Myocyte (in vitro differentiated cells): Measurements from ENCODE around the gene SUN2. TPM values are rescaled to one million over a fixed set of nuclear protein-coding genes. Genes with fewer than 3 reads are reported as not detected.
A peak's percentile ranks its signal among the peaks of the same experiment; 100 is the strongest.

Experiments used
- DNase-seq: peaks from one replicate; pipeline ENCODE4 v3.0.0-alpha.2; 2012; ENCODE audit warnings: low read depth
- total RNA-seq: library from RNA; depleted of rRNA; stranded (reverse); fragments of >200 nt; gene quantifications from 2 replicates; pipeline ENCODE4 v1.2.3, GENCODE V29; 2014

SUN2 gene
- total RNA-seq, 1 donor from 2014 or later: 181 TPM

DNA sequence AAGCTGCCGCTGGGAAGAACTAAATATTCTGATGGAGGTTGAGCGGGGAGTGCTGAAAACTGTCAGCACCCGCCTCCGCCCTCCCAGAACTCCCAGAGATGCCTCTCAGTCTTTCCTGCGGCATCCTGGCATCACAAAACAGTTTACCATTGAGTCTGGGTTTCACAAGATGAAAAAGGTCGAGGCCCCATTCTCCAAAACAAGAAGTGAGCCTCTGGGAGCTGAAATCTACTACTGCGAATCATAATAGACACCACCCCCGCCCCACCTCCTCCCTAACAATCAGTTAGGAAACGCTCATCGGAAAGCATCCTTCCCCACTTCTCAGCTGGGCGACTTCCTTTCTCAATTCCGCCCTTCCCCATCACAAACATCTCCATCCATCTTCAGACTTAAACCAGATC lies 1.0 kb downstream of the SUN2 start:
- peak; percentile 38 for DNase-seq

DNA sequence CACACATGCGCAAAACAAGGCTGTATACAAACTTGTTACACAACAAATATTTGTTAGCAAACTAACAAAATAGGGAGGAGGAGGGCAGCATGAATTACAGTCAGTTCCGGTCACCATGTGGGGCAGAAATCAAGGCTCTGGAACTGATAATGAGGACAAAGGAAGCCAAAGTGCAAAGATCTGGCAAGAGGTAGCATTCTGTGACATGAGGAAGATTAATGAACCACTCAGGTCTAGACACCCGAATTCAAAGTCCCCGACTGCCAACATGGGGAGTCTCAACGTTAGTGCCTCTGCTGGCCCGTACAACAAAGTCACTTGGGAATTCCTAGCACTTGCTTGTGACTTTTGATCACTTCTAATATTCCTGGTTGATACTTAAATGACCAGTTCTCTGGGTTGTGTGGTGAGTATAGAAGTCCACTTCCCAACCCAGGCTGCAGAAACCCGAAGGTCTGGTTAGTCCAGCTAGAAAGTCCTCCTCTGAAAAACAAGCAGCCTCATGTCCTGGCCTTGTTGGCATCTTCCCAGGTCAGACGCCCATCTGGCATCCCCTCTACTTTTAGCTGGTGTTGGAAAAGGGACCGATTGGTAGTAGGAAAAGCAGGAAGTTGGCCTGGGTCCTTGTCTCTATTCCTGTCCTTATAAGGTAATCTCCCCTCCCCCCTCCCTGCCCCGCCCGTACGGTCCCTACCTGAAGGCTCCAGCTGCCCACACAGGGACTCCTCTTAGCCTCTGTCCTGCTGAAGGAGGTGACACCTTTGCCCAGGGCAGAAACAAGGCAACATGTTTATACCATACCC lies 1.6 kb downstream of the SUN2 start:
- DNase-seq: peak; percentile 71

DNA sequence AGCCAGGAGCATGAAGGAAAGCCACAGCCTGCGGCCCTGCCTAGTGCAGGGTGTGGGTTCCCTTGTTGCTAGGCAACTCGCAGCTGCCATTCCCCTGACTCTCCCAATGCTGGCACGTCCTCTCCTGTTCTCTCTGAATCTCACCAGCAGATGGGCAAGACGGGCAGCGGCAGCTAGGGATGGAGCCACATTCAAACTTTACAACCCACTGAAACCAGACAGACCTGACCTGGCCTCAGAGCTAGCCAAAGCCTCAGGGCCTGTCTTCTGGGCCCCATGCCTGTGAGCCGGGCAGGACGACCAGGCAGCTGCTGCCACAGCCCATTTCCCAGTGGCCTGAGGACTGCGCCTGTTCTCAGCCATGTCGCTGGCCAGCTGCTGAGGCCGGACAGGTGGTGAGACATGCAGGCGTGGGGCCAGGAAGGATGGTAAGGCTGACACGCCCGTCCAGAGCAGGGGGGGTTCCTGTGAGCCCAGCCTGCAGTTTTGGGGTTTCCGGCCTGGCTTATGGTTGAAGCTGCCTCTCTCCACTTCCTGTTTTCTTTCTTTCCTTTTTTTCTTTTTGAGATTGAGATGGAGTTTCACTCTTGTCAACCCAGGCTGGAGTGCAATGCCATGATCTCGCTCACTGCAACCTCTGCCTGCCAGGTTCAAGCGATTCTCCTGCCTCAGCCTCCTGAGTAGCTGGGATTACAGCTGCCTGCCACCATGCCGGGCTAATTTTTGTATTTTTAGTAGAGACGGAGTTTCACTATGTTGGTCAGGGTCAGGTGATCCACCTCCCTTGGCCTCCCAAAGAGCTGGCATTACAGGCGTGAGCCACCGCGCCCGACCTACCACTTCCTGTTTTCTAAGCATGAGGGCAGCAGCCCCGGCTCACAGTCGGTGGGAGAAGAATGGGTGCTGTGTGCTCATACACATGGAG lies 4.1 kb downstream of the SUN2 start:
- DNase-seq: peak; percentile 99

DNA sequence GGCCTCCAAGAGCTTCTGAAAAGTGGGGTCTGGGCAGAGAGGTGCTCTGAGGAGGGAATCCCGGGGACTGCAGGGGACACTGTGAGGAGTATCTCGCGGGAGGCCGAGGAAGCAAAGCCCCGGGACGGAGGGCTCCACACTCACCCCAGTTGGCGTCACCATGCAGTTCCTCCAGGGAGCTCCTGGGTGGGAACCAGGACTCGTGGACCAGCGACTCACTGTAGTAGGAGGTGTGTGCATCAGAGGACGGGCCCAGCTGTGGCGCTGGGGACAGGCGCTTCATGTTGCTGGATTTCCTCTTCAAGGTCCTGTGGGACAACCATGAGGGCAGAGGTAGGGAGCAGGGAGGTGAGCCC lies 4.8 kb downstream of the SUN2 start:
- DNase-seq: no peak

DNA sequence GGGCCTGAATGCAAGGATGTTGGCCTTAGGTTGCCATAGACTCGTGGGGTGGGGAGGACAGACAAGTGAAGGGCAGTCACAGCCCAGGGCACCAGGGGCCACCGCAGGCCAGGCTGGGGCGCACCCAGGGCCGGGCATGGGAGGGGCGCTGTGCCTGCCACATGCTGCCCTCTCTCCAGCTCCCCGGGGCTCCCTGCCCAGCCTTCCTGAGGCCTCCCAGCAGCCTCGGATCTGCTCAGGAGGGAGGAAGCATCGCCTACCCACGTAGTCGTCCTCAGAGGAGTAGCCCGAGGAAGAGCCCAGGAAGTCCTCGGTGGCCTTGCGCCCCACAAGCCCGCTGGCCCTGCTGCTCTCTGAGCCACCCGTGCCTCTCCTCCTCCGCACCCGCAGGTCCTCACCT lies 5.2 kb downstream of the SUN2 start:
- no peak for DNase-seq

DNA sequence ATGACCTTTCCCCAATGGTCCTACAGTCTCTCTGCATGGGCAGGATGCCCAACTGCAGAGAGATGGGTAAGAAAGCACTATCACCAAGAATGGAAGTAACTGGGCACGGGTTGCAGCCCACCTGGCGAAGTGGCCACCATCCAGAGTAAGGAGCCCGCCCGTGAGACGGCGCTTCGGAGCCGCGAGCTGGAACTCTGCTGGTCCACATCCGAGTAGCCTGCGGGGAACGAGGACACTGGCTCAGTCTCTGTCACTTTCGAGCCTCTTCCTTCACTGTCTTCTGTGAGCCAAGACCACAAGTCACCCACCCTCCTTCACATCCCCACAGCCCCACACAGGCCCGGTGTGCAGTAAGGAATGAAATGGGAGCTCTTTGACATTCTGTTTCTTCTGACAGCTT lies 5.7 kb downstream of the SUN2 start:
- no peak for DNase-seq

DNA sequence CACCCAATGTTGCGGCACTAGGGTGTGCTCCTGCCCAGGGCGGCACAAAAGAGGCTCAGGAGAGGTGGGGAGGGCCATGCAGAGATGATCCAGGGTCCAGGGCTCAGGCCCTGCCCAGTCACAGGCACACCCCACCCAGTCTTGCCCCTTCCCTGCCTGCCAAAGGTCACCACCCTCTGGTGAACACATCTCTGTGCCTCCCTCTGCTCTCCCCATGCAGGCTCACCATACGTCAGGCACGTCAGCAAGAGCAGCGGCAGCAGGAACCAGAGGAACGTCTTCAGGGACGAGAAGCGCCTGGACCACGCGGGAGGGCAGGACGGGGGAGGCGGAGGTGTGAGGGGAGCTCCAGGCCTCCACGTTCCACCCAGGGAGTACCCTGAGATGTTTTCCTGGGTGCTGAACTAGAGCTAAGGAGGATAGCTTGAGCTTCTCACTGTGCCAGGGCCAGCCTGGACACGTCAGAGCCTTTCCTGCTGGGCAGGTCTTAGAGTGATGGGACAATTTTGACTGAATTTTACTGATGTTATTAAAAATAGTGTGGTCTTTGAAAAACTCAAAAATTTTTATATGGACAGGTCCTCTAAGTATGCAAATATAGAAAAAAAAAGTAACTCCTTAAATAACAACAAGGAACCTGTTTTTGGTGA lies 7.2 kb downstream of the SUN2 start:
- DNase-seq: no peak

DNA sequence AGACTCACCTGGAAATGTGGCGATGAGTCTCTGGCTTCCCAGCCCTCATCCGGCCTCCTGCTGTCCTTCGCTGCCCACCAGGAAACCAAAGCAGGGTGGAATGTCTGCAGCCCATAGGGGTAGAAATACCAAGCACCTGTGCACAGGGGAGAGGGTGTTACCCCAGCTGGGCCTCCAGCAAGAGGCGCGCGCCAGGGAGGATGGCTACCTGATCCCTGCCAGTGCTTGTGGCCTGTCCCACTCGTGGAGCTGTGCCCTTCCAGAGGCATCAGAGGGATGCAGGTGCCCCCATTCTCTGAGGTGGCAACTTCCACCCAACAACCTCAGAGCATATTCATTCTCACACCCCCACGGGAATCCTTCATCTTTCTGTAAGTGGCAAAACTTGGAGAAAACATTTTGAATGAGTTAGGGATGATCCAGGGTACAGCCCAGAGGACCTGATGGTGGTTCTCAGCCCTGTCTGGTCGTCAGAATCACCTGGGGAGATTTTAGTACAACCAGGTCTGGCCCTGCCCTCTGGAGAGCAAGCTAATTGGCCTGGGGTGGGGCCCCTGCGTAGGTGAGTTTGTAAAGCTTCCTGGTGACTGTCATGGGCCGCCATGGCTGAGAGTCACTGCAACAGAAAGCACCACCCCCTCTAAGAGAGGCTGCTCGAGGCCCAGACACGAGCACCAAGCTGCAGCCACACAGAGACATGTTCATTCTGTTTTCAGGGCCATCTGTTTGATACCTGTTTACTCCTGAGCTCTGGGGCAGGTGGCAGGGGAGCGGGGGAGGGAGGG lies 9.9 kb downstream of the SUN2 start:
- no peak for DNase-seq

DNA sequence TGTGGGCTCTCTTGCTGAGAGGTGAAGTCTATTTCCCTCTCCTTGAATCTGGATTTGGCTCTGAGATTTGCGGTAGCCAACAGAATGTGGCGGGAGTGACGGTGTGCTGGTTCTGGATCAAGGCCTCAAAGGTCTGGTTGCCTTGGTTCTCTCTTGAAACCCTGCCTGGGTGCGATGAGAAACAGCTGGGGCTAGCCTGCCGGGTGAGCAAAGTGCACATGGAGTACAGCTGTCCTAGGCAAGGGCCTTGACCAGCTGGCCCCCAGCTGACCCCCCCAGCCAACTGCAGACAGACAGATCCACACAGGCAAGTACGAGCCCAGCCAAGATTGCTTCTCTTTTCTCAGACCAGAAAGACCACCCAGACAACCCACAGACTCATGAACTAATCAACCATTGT lies 10.8 kb downstream of the SUN2 start:
- peak; percentile 97 for DNase-seq

DNA sequence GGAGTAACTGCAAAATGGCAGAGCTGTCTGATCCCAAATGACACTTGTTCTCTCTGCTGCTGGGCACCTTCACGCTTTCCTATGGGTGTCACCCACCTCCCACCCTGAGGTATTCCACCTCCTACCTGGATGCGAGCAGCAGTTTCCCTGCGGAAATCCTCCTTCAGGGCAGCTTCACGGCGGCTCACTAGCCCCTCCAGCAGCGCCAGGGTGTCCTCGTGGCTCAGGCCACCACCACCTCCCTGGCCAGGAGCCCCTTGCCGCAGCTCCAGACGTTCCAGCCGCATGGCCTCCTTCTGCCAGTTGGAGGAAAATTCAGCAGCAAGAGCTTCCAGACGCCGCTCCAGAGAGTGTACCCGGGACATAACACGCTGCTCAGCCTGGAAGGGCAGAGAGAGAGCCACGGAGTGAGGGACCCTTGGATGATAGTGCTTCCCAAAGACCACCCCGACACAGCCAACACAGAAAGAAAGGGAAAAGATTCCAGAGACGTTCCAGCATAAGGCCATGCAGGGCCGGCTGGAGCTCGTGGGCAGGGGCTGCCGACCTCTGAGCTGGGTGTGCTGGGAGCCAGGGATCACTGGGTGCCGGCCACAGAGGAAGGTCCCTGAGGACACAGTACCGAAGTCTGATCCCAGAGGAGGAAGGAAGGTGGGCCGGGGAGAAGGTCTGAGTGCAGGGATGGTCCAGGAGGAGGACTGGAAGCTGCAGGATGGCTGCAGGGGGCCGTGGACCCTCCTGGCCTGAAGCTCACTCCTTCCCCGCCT lies 13.4 kb downstream of the SUN2 start:
- DNase-seq: no peak

DNA sequence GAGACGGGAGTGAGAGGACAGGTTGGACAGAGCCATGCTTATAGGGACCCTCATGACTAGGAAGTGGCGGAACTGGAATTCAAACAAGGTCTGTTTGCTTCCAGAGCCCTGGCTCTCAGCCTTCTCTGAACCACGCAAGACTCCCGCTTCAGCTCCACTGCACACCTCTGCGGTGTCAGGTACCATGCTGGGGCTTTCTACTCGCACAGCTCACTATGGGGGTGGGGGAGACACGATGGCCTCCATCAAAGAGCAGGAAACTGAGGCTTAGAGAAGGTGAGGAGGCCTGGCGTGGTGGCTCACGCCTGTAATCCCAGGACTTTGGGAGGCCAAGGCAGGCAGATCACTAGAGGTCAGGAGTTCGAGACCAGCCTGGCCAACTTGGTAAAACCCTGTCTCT lies 14.2 kb downstream of the SUN2 start:
- DNase-seq: no peak

DNA sequence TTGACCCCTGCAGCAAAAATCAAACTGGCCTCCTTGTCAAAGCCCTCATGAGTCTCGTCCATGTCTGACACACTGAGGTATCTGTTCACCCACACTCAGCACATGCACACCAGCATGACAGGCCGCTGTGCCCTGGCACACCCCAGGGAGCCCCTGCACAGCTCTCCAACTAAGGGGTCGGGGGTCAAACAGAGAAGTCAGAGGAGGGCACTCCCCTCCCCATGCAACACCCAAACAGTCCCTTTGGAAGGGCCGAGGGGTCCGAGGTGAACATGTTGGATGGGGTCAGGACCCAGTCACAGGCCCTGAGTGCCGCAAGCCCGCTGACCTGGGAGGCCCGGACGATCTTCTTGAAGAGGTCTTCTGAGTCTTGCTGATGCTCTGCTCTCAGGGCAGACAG lies 14.6 kb downstream of the SUN2 start:
- DNase-seq: no peak

DNA sequence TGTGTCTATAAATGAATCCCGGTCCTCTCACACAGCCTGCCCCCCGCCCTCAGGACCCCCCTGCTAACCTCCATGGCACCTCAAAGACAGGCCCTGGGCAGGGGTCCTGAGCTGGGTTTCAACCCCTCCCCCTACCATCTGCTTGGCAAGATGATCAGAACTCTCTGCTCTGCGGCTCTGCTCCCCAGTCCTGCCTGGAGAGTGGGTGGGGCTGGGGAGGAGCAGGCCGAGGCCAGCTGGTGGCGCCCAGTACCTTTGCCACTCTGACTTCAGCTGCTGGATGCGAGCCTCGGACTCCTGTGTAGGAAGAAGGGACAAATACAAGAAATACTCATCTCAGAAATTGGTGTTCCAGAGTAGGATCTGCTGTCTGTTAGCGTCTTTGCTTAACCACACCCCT lies 15.0 kb downstream of the SUN2 start:
- DNase-seq: no peak

DNA sequence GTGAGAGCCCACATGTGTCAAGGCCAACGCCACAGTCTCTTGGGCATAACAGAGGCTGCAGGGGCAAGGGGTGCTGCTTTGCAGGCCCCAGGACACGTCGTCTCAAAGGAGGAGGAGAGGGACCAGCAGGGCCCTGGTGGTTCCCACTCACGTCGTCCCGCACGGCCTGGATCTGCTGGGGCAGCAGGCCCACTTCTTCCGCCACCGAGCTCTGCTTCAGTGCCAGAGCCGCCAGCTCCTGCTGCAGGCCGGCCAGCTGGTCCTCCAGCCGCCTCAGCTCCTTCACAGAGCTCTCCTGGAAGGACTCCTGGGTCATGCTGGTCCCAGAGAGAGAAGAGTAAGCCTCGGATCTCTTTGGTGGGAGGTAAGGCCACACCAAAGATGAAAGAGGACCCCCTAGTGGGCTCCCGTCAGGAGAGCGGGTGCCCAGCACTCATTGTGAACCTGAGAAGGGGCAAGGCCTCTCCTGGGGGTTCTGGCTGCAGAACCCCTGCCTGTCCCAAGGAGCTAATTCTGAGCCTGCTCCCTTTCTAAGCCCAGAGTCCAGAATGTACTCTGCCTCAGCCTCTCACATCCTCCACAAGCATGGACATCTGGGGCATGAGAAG lies 15.6 kb downstream of the SUN2 start:
- no peak for DNase-seq

DNA sequence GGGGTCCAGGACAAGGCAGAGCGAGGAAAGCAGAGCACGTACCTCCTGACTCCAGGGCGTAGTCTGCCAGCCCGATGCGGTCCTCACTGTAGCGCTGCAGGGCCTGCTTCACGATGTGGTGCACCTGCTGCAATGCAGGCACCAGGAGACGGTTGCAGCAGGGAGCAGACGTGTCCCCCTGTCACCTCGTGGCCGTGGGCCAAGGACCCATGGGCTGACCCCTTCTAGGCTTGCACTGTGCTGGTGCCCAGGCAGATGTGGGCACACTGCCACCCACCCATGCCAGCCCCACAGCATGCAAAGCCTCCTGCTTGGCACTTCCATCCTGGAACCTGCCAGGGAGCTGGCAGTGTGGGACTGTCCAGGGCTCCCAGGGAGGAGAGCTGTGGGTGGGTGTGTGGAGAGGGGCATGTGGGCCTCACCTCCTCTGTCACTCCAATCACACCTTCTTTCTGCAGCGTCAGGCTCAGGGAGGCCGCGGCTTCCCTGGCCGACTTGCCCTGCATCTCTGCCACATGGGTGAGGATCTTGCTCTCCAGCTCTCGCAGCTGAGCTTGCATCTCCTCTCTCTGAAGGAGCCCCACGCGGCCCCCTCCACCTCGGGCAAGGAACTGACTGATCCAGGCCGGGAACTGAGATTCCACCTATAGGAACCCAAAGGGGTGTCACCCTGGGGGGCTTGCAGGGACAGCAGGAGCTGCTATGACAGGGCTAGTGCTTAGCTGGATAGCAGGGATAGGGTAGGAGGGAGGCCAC lies 16.3 kb downstream of the SUN2 start:
- DNase-seq: no peak

DNA sequence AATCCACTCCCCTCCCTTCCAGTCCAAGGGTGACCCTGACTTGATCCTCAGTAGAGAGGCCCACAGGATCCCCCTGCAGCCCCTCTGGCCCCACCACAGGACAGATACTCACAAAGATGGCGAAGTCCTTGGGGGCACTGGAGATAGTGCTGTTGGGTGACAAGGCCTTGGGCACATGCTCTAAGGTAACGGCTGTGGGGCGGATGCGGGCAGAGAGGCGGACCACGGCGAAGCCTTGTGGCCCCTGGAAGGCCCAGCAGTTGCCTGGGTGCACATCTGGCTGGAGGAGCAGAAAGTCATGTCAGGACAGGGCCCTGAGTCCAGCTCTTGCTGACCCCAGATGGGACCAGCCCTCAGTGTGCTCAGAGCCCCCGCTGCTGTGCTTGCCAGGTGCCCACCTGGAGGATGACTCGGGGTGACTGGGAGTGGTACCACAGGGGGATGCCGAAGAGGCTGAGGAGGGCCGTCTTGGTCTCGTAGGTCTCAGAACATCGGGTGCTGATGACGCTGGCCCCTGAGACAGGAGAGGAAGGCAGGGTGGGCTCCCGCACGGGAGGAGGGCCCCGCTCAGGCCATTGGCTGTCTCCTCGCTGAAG lies 17.2 kb downstream of the SUN2 start:
- DNase-seq: no peak

DNA sequence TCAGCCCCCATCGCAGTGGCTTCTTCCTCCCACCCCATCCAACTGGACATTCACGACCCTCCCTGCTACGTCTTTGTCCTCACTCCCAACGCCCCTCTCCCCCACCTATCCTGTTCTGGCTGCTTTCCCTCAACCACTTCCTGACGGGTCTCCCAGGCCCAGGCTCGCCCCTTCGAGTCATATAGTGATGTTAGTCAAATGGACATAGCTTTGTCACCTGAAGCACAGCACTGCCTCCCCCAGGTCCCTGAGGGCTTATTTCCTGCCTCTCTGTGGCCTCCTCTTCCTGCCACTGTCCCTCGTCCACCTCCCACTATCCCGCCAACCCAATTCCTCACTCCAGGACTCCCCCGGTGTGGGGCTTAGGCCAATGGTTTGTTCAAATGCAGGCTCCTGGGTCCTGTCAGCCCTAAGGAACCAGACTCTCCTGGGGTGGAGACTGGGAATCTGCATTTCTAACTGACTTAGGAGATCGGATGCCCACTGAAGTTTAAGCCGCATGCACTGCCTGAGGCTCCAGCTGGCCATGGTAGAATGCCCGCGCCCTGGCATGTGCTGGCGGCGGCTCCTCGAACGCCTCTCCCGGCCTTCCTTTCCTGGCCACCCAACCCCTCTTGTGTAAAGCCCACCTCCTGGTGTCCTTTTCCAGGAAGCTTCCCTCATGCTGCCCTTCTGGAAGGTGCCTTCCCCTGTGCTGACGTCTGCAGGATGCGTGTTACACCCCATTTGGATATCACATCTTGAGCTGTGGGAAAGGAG lies 18.3 kb downstream of the SUN2 start:
- no peak for DNase-seq

DNA sequence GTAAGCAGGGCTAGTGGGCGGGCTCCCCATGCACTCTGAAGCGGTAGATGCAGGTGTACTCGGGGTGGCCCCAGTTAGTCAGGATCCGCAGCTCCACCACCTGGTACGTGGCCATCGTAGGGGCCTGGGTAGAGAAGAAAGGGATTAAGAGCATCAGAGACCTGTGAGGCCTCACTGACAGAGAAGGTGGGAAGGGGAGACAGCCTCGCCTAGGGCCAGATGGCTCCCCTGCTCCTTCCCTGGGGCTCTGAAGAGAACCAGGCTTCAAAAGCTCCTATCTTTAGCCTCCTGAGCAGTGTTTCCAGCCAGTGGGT lies 19.6 kb downstream of the SUN2 start:
- DNase-seq: no peak
